SU-DHL-6 (cell line): ENCODE data around the gene RBMS1.

ENCODE experiments used
- H2AFZ ChIP-seq: fragments of 200-600 bp; sonication (generic); 2 replicates; pipeline ENCODE4 v1.6.1; 2014; ENCODE audit warnings: low read depth, mild to moderate bottlenecking, moderate library complexity, mixed read lengths, antibody characterized with exemption, low read length; ENCODE audit not compliant: severe bottlenecking
- H3F3A ChIP-seq: fragments of 200-600 bp; shearing (Covaris generic); 2 replicates; pipeline ENCODE4 v1.6.0; 2016; ENCODE audit warnings: antibody characterized with exemption, mild to moderate bottlenecking; ENCODE audit not compliant: insufficient read depth
- H3K27ac ChIP-seq: fragments of 200-600 bp; sonication (generic); 2 replicates; pipeline ENCODE4 v1.5.1; 2016; ENCODE audit warnings: low read depth, mild to moderate bottlenecking, low read length, moderate library complexity, mixed read lengths
- H3K27me3 ChIP-seq: fragments of 200-600 bp; sonication (generic), shearing (Covaris generic); 2 replicates; pipeline ENCODE4 v1.6.0; 2014; ENCODE audit warnings: mild to moderate bottlenecking, low read length
- H3K36me3 ChIP-seq: fragments of 200-600 bp; sonication (generic); 2 replicates; pipeline ENCODE4 v1.6.1; 2014; ENCODE audit warnings: mild to moderate bottlenecking, low read length, mixed read lengths
- H3K4me2 ChIP-seq: fragments of 300-600, 200-600 bp; shearing (Covaris generic), sonication (generic); 2 replicates; pipeline ENCODE4 v1.6.0; 2014; ENCODE audit warnings: low read length, low read depth, mild to moderate bottlenecking; ENCODE audit not compliant: poor library complexity, severe bottlenecking
- H3K4me3 ChIP-seq: fragments of 200-600 bp; sonication (generic); 2 replicates; pipeline ENCODE4 v1.5.1; 2014; ENCODE audit warnings: antibody characterized with exemption, low read length, mild to moderate bottlenecking, mixed read lengths; ENCODE audit not compliant: insufficient read depth, poor library complexity, severe bottlenecking
- H3K79me2 ChIP-seq: fragments of 200-600 bp; sonication (generic); 2 replicates; pipeline ENCODE4 v1.6.1; 2014; ENCODE audit warnings: mild to moderate bottlenecking, low read length, moderate library complexity; ENCODE audit not compliant: insufficient read depth
- H3K9ac ChIP-seq: fragments of 200-600 bp; sonication (generic); 2 replicates; pipeline ENCODE4 v1.7.0; 2014; ENCODE audit warnings: mild to moderate bottlenecking, low read length
- H3K9me2 ChIP-seq: fragments of 200-600 bp; sonication (generic); replicated peaks from 2 replicates; pipeline ENCODE4 v1.6.1; 2014; ENCODE audit warnings: low read length; ENCODE audit not compliant: insufficient read depth
- H3K9me3 ChIP-seq: fragments of 200-600 bp; sonication (generic); 2 replicates; pipeline ENCODE4 v1.6.1; 2014; ENCODE audit warnings: low read length, mixed read lengths; ENCODE audit not compliant: insufficient read depth
- H4K20me1 ChIP-seq: fragments of 200-600 bp; sonication (generic); 2 replicates; pipeline ENCODE4 v1.6.1; 2014; ENCODE audit warnings: low read depth, mild to moderate bottlenecking, antibody characterized with exemption, low read length, moderate library complexity, mixed read lengths
- CTCF ChIP-seq: fragments of 200-600 bp; sonication (generic); IDR thresholded peaks from one replicate; pipeline ENCODE4 v1.5.1; 2017; ENCODE audit warnings: antibody characterized with exemption, mild to moderate bottlenecking, low read length, moderate library complexity; ENCODE audit not compliant: insufficient read depth, poor library complexity, severe bottlenecking
- EZH2phosphoT487 ChIP-seq: fragments of 200-600 bp; sonication (generic), shearing (Covaris generic); conservative IDR thresholded peaks from 2 replicates; pipeline ENCODE4 v1.6.1; 2018; ENCODE audit warnings: mild to moderate bottlenecking, antibody characterized with exemption, low read length, moderate library complexity, mixed read lengths

The RBMS1 gene

GRCh38 chr2:160353813-160354212, 139.8 kb downstream of the RBMS1 start:
- H3K9me2 ChIP-seq, result no peaks in the 10 kb centered on the region
- no peak overlapping the region for H2AFZ ChIP-seq
- H3K27me3 ChIP-seq, result no peaks in the 10 kb centered on the region
- H3K36me3 ChIP-seq, result no peaks in the 10 kb centered on the region
- H3K27ac ChIP-seq, result no peak overlapping the region
- peaks cover 8% of the 10 kb centered on the region; the same call in 1 of the 2 replicates for H4K20me1 ChIP-seq
- no peak for TF ChIP-seq EZH2phosphoT487
- no peak for TF ChIP-seq CTCF
- no peaks in the 10 kb centered on the region for H3K79me2 ChIP-seq
- no peak overlapping the region for H3K4me3 ChIP-seq
- no peaks in the 10 kb centered on the region for H3F3A ChIP-seq
- H3K9me3 ChIP-seq, result no peaks in the 10 kb centered on the region
- H3K4me2 ChIP-seq, result no peak overlapping the region
- H3K9ac ChIP-seq, result no peak overlapping the region

- Histone ChIP-seq H4K20me1 (peaks cover 8% of the 10 kb centered on the region; the same call in 1 of the 2 replicates), H3K79me2 (no peaks in the 10 kb centered on the region), H2AFZ (no peak overlapping the region), H3K4me2 (no peak overlapping the region), H3K4me3 (no peak overlapping the region), H3K9ac (no peak overlapping the region), H3K27ac (no peak overlapping the region), H3K9me3 (no peaks in the 10 kb centered on the region), H3F3A (no peaks in the 10 kb centered on the region), H3K36me3 (no peaks in the 10 kb centered on the region), H3K27me3 (no peaks in the 10 kb centered on the region), H3K9me2 (no peaks in the 10 kb centered on the region)
- no peak for TF ChIP-seq EZH2phosphoT487
Measured at GRCh38 chr2:160353166-160353565, 140.4 kb downstream of the RBMS1 start.

GRCh38 chr2:160352500-160352899, 141.1 kb downstream of the RBMS1 start:
- TF ChIP-seq EZH2phosphoT487 (no peak), CTCF (no peak)
- no peak overlapping the region for H3K9ac ChIP-seq
- no peak overlapping the region for H2AFZ ChIP-seq
- H3K9me3 ChIP-seq, result no peaks in the 10 kb centered on the region
- no peaks in the 10 kb centered on the region for H3K36me3 ChIP-seq
- no peaks in the 10 kb centered on the region for H3K79me2 ChIP-seq
- H3K27ac ChIP-seq, result no peak overlapping the region
- no peaks in the 10 kb centered on the region for H3K9me2 ChIP-seq
- no peaks in the 10 kb centered on the region for H3K27me3 ChIP-seq
- no peak overlapping the region for H3K4me3 ChIP-seq
- H3K4me2 ChIP-seq, result no peak overlapping the region
- H3F3A ChIP-seq, result no peaks in the 10 kb centered on the region
- peaks cover 8% of the 10 kb centered on the region; the same call in 1 of the 2 replicates for H4K20me1 ChIP-seq

GRCh38 chr2:160351956-160352355, 141.7 kb downstream of the RBMS1 start:
- Histone ChIP-seq H4K20me1 (peaks cover 8% of the 10 kb centered on the region; the same call in 1 of the 2 replicates), H3K27ac (no peak overlapping the region), H3K9me2 (no peaks in the 10 kb centered on the region), H3K27me3 (no peaks in the 10 kb centered on the region), H3K4me2 (no peak overlapping the region), H3F3A (no peaks in the 10 kb centered on the region), H3K79me2 (no peaks in the 10 kb centered on the region), H3K4me3 (no peak overlapping the region), H2AFZ (no peak overlapping the region), H3K9me3 (no peaks in the 10 kb centered on the region), H3K9ac (no peak overlapping the region), H3K36me3 (no peaks in the 10 kb centered on the region)
- TF ChIP-seq CTCF (no peak), EZH2phosphoT487 (no peak)
